ENCODE measurements around the gene NR4A2. TPM values are rescaled to one million over a fixed set of nuclear protein-coding genes. Genes with fewer than 3 reads are reported as not detected.
A peak's percentile ranks its signal among the peaks of the same experiment; 100 is the strongest.

The NR4A2 gene
- total RNA-seq, 3 donors from 2014 or later = 27.8 to 29.7 (median 29.6) TPM

- H3K36me3 Mint-ChIP-seq (ENCODE audit: insufficient read depth) = peaks cover 29% of the 10 kb centered on the region
- ATAC-seq = peak; percentile 12 to 15
- peak overlapping the region; percentile 97 for H3K4me3 Mint-ChIP-seq
These were observed 312 bp downstream of the NR4A2 start for GRCh38 chr2:156332284-156332533.

GRCh38 chr2:156331572-156332283 is 793 bp downstream of the NR4A2 start:
- no peak for DNase-seq
- H3K27me3 Mint-ChIP-seq (ENCODE audit: low read depth) = peaks cover 12% of the 10 kb centered on the region
- H3K4me3 Mint-ChIP-seq = peak overlapping the region; percentile 97

More at GRCh38 chr2:156332284-156332533, 312 bp downstream of the NR4A2 start:
- Mint-ChIP-seq H3K4me1 (ENCODE audit: low read depth) (peaks cover 53% of the 10 kb centered on the region), H3K27me3 (ENCODE audit: low read depth) (peaks cover 12% of the 10 kb centered on the region), H3K9me3 (no peaks in the 10 kb centered on the region)
- DNase-seq = no peak

GRCh38 chr2:156329927-156330726 is 2.4 kb downstream of the NR4A2 start:
- ATAC-seq = no peak
- Mint-ChIP-seq H3K27me3 (ENCODE audit: low read depth) (peaks cover 17% of the 10 kb centered on the region), H3K36me3 (ENCODE audit: insufficient read depth) (peaks cover 50% of the 10 kb centered on the region), H3K4me3 (peak overlapping the region; percentile 97), H3K9me3 (no peaks in the 10 kb centered on the region), H3K4me1 (ENCODE audit: low read depth) (peaks cover 46% of the 10 kb centered on the region)
- DNase-seq = no peak

More at GRCh38 chr2:156331572-156332283, 793 bp downstream of the NR4A2 start:
- Mint-ChIP-seq H3K36me3 (ENCODE audit: insufficient read depth) (peaks cover 34% of the 10 kb centered on the region), H3K4me1 (ENCODE audit: low read depth) (peaks cover 53% of the 10 kb centered on the region), H3K9me3 (no peaks in the 10 kb centered on the region)
- ATAC-seq = peak in 1 of 2 donors; percentile 4

GRCh38 chr2:156329031-156329926 is 3.2 kb downstream of the NR4A2 start:
- DNase-seq (no peak), ATAC-seq (no peak)
- H3K4me3 Mint-ChIP-seq = peak overlapping the region; percentile 97
- H3K4me1 Mint-ChIP-seq (ENCODE audit: low read depth) = peaks cover 41% of the 10 kb centered on the region
- peaks cover 51% of the 10 kb centered on the region for H3K36me3 Mint-ChIP-seq (ENCODE audit: insufficient read depth)
- no peaks in the 10 kb centered on the region for H3K9me3 Mint-ChIP-seq
- H3K27me3 Mint-ChIP-seq (ENCODE audit: low read depth) = peaks cover 18% of the 10 kb centered on the region

GRCh38 chr2:156327835-156328695 is 4.5 kb downstream of the NR4A2 start:
- Mint-ChIP-seq H3K27me3 (ENCODE audit: low read depth) (peaks cover 29% of the 10 kb centered on the region), H3K36me3 (ENCODE audit: insufficient read depth) (peaks cover 55% of the 10 kb centered on the region), H3K9me3 (no peaks in the 10 kb centered on the region), H3K4me3 (peak overlapping the region; percentile 56), H3K4me1 (ENCODE audit: low read depth) (peaks cover 38% of the 10 kb centered on the region)
- no peak for DNase-seq
- ATAC-seq = no peak

GRCh38 chr2:156326526-156327095 is 5.9 kb downstream of the NR4A2 start:
- ATAC-seq = no peak
- Mint-ChIP-seq H3K4me1 (ENCODE audit: low read depth) (peaks cover 42% of the 10 kb centered on the region), H3K9me3 (no peaks in the 10 kb centered on the region), H3K36me3 (ENCODE audit: insufficient read depth) (peaks cover 60% of the 10 kb centered on the region), H3K27me3 (ENCODE audit: low read depth) (peaks cover 43% of the 10 kb centered on the region), H3K4me3 (no peak overlapping the region)
- DNase-seq = no peak

- H3K27me3 Mint-ChIP-seq (ENCODE audit: low read depth) = peaks cover 50% of the 10 kb centered on the region
- peaks cover 42% of the 10 kb centered on the region for H3K4me1 Mint-ChIP-seq (ENCODE audit: low read depth)
- ATAC-seq = no peak
These were observed 6.6 kb downstream of the NR4A2 start for GRCh38 chr2:156325688-156326525.

GRCh38 chr2:156323754-156324153 is 8.8 kb downstream of the NR4A2 start:
- ATAC-seq = no peak
- DNase-seq = no peak
- H3K9me3 Mint-ChIP-seq = no peaks in the 10 kb centered on the region
- H3K4me3 Mint-ChIP-seq = no peak overlapping the region
- H3K27me3 Mint-ChIP-seq (ENCODE audit: low read depth) = peaks cover 63% of the 10 kb centered on the region
- peaks cover 37% of the 10 kb centered on the region for H3K4me1 Mint-ChIP-seq (ENCODE audit: low read depth)
- peaks cover 44% of the 10 kb centered on the region for H3K36me3 Mint-ChIP-seq (ENCODE audit: insufficient read depth)

More at GRCh38 chr2:156325688-156326525, 6.6 kb downstream of the NR4A2 start:
- Mint-ChIP-seq H3K4me3 (no peak overlapping the region), H3K36me3 (ENCODE audit: insufficient read depth) (peaks cover 60% of the 10 kb centered on the region), H3K9me3 (no peaks in the 10 kb centered on the region)
- no peak for DNase-seq

- Mint-ChIP-seq H3K4me3 (peak overlapping the region; percentile 70), H3K36me3 (ENCODE audit: insufficient read depth) (peaks cover 36% of the 10 kb centered on the region), H3K27me3 (ENCODE audit: low read depth) (peaks cover 66% of the 10 kb centered on the region), H3K9me3 (no peaks in the 10 kb centered on the region), H3K4me1 (ENCODE audit: low read depth) (peaks cover 34% of the 10 kb centered on the region)
- no peak for ATAC-seq
- no peak for DNase-seq
These were observed 9.8 kb downstream of the NR4A2 start for GRCh38 chr2:156322686-156323231.

GRCh38 chr2:156322051-156322685 is 10.4 kb downstream of the NR4A2 start:
- no peaks in the 10 kb centered on the region for H3K9me3 Mint-ChIP-seq
- H3K4me3 Mint-ChIP-seq = peak overlapping the region; percentile 70
- peaks cover 34% of the 10 kb centered on the region for H3K4me1 Mint-ChIP-seq (ENCODE audit: low read depth)
- H3K36me3 Mint-ChIP-seq (ENCODE audit: insufficient read depth) = peaks cover 30% of the 10 kb centered on the region
- peaks cover 71% of the 10 kb centered on the region for H3K27me3 Mint-ChIP-seq (ENCODE audit: low read depth)
- DNase-seq (no peak), ATAC-seq (peak in 1 of 2 donors; percentile 27)

- peaks cover 22% of the 10 kb centered on the region for H3K36me3 Mint-ChIP-seq (ENCODE audit: insufficient read depth)
- peaks cover 71% of the 10 kb centered on the region for H3K27me3 Mint-ChIP-seq (ENCODE audit: low read depth)
- H3K4me1 Mint-ChIP-seq (ENCODE audit: low read depth) = peaks cover 34% of the 10 kb centered on the region
- H3K9me3 Mint-ChIP-seq = no peaks in the 10 kb centered on the region
- DNase-seq (peak; percentile 19), ATAC-seq (peak; percentile 60 to 61)
- peak overlapping the region; percentile 70 for H3K4me3 Mint-ChIP-seq
These were observed 11.1 kb downstream of the NR4A2 start for GRCh38 chr2:156321243-156321904.
